ENCODE results near the gene DNASE2B.

The DNASE2B gene

DNA sequence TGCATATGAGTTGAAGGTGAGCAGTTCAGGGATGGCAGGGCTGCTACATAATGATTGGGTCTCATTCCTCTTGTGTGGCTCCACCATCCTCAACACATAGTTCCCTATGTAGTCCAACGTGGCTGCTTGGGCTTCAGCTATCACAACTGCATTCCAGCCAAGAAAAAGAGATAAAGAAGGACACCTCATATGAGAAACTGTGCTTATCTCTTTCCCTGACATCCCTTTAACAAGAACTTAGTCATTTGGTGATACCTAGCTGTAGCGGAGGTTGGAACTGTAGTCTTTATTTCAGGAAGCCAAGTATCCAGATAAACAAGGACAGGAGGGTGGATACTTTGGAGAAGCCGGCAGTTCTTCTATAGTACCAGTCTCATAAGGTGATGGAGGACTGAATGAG is 42.7 kb upstream of the DNASE2B start:
- TF ChIP-seq, protein P1, sequence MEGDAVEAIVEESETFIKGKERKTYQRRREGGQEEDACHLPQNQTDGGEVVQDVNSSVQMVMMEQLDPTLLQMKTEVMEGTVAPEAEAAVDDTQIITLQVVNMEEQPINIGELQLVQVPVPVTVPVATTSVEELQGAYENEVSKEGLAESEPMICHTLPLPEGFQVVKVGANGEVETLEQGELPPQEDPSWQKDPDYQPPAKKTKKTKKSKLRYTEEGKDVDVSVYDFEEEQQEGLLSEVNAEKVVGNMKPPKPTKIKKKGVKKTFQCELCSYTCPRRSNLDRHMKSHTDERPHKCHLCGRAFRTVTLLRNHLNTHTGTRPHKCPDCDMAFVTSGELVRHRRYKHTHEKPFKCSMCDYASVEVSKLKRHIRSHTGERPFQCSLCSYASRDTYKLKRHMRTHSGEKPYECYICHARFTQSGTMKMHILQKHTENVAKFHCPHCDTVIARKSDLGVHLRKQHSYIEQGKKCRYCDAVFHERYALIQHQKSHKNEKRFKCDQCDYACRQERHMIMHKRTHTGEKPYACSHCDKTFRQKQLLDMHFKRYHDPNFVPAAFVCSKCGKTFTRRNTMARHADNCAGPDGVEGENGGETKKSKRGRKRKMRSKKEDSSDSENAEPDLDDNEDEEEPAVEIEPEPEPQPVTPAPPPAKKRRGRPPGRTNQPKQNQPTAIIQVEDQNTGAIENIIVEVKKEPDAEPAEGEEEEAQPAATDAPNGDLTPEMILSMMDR (IDR thresholded peaks at IDR 0.05; ENCODE audit: low read depth, low read length), result no peak
- no peak for TF ChIP-seq MYC (IDR thresholded peaks at IDR 0.05; ENCODE audit: low read depth, low read length)
- no peak for TF ChIP-seq MAX (IDR thresholded peaks at IDR 0.05; ENCODE audit: low read depth, low read length)
- no peak for TF ChIP-seq POLR2A (IDR thresholded peaks at IDR 0.05; ENCODE audit: extremely low read depth, insufficient read length)
- no peak overlapping the region for H3K4me3 ChIP-seq (ENCODE audit: low read depth, low read length)
- no peak for DNase-seq (ENCODE audit: low read depth)

DNA sequence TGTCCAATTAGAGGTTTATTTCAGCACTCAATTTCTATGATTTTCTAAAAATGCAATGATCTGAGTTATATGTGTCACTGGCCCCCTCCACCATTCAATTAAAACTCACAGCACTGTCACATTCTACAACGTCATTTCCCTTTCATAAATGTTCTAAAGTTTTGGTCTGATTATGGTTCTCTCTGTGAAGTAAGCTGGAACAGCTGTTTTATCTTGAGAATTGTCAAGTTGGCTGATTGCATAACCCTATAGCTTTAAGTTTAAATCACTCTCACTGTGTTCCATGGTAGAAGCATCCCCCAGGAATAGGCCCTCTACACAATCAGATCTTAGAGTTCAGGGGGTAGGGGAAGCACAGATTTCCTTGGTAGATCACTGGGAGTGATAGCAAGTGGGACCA is 41.4 kb upstream of the DNASE2B start:
- no peak overlapping the region for H3K4me3 ChIP-seq (ENCODE audit: low read depth, low read length)
- no peak for DNase-seq (ENCODE audit: low read depth)
- TF ChIP-seq MAX (IDR thresholded peaks at IDR 0.05; ENCODE audit: low read depth, low read length), result no peak
- TF ChIP-seq, protein P1 (IDR thresholded peaks at IDR 0.05; ENCODE audit: low read depth, low read length), result no peak
- TF ChIP-seq POLR2A (IDR thresholded peaks at IDR 0.05; ENCODE audit: extremely low read depth, insufficient read length), result no peak
- TF ChIP-seq MYC (IDR thresholded peaks at IDR 0.05; ENCODE audit: low read depth, low read length), result no peak

DNA sequence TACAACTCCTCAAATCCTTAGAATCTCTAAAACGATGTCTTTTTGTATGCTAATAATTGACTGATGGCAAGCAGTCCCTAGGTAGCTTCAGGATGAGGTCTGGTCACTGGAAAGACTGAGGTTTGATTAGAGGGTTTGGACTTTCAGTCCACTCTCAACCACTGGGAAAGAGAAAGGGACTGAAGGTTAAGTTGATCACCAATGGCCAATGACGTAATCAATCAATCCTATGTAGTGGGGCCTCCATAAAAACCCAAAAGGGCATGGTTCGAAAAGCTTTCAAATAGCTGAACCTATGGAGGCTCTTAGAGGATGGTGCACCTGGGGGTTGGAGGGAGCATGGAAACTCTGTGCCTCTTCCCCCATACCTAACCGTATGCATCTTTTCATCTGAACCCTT is 39.6 kb upstream of the DNASE2B start:
- H3K4me3 ChIP-seq (ENCODE audit: low read depth, low read length), result no peak overlapping the region
- TF ChIP-seq MYC (IDR thresholded peaks at IDR 0.05; ENCODE audit: low read depth, low read length) (no peak), MAX (IDR thresholded peaks at IDR 0.05; ENCODE audit: low read depth, low read length) (no peak), POLR2A (IDR thresholded peaks at IDR 0.05; ENCODE audit: extremely low read depth, insufficient read length) (no peak)
- TF ChIP-seq, protein P1 (IDR thresholded peaks at IDR 0.05; ENCODE audit: low read depth, low read length), result no peak
- no peak for DNase-seq (ENCODE audit: low read depth)

GRCh38 chr1:84360316-84360715 is 38.0 kb upstream of the DNASE2B start:
- DNase-seq (ENCODE audit: low read depth), result no peak
- TF ChIP-seq MAX (IDR thresholded peaks at IDR 0.05; ENCODE audit: low read depth, low read length) (no peak), MYC (IDR thresholded peaks at IDR 0.05; ENCODE audit: low read depth, low read length) (no peak), POLR2A (IDR thresholded peaks at IDR 0.05; ENCODE audit: extremely low read depth, insufficient read length) (no peak)
- TF ChIP-seq, protein P1 (IDR thresholded peaks at IDR 0.05; ENCODE audit: low read depth, low read length), result no peak
- H3K4me3 ChIP-seq (ENCODE audit: low read depth, low read length), result no peak overlapping the region

DNA sequence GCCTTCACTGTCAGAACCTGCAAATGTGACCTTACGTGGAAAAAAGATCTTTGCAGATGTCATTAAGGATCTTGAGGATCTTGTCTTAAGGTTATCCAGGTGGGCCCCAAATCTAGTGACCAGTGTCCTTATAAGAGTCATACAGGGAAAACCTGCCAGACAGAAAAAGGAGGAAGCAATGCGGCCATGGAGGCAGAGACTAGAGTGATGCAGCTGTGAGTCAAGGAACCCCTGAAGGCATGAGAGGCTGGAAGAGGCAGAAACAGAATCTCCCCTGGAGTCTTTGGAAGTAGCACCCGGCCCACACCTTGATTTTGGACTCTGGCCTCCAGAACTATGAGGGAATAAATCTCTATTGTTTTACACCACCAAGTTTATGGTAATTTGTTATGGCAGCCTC is 36.5 kb upstream of the DNASE2B start:
- no peak for DNase-seq (ENCODE audit: low read depth)
- TF ChIP-seq, protein P1 (IDR thresholded peaks at IDR 0.05; ENCODE audit: low read depth, low read length), result no peak
- TF ChIP-seq MAX (IDR thresholded peaks at IDR 0.05; ENCODE audit: low read depth, low read length), result no peak
- TF ChIP-seq POLR2A (IDR thresholded peaks at IDR 0.05; ENCODE audit: extremely low read depth, insufficient read length), result no peak
- no peak for TF ChIP-seq MYC (IDR thresholded peaks at IDR 0.05; ENCODE audit: low read depth, low read length)

GRCh38 chr1:84363019-84363418 is 35.3 kb upstream of the DNASE2B start:
- TF ChIP-seq, protein P1 (IDR thresholded peaks at IDR 0.05; ENCODE audit: low read depth, low read length), result no peak
- TF ChIP-seq MAX (IDR thresholded peaks at IDR 0.05; ENCODE audit: low read depth, low read length) (no peak), POLR2A (IDR thresholded peaks at IDR 0.05; ENCODE audit: extremely low read depth, insufficient read length) (no peak), MYC (IDR thresholded peaks at IDR 0.05; ENCODE audit: low read depth, low read length) (no peak)

More for the DNA sequence above, 36.5 kb upstream of the DNASE2B start:
- no peak overlapping the region for H3K4me3 ChIP-seq (ENCODE audit: low read depth, low read length)

More at GRCh38 chr1:84363019-84363418, 35.3 kb upstream of the DNASE2B start:
- DNase-seq (ENCODE audit: low read depth), result no peak
- no peak overlapping the region for H3K4me3 ChIP-seq (ENCODE audit: low read depth, low read length)
